Measurements from ENCODE around the gene PHRF1.

Gene PHRF1

GRCh38 chr11:539971-540481 is 36.2 kb upstream of the PHRF1 start:
- no peak for DNase-seq

GRCh38 chr11:540583-541432 is 35.5 kb upstream of the PHRF1 start:
- DNase-seq = no peak

DNA sequence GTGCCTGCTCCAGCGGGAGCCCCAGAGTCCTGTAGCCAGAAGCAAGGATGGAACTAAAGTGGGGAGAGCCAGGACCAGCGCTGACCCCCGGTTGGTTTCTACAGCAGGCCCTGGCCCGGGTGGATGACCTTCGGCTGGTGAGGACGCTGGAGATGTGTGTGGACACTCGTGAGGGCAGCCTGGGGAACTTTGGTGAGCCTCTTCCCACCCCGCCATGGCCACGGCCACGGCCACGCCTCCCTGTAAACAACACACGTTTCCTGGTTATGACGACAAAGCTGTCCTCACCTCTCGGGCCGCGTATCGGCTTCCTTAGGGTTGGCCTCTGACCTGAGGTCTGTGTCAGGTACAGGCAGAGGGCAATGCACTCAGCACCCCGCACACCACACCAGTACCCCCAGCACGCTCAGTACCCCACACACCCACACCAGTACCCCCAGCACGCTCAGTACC is 34.8 kb upstream of the PHRF1 start:
- no peak for DNase-seq

GRCh38 chr11:544817-545166 is 31.5 kb upstream of the PHRF1 start:
- no peak for DNase-seq

DNA sequence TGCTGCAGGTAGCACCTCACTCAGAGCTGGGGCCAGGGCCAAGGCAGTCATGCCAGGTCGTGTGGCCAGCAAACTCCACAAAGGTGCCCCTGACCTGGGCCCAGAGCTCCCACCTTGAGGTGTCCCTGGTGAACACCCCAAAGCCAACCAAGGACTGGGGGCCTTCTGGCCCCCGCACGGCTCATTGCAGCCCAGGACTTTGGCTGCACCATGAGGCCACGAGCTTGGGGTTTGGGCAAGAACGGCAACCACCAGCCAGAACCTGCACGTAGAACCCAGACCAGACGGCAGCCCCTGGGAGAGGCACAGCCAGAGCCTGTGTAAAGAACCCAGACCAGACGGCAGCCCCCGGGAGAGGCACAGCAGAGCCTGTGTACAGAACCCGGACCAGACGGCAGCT is 31.1 kb upstream of the PHRF1 start:
- DNase-seq = no peak

GRCh38 chr11:548700-549603 is 27.3 kb upstream of the PHRF1 start:
- DNase-seq = no peak

- DNase-seq = no peak
Observed at GRCh38 chr11:550021-550745, 26.1 kb upstream of the PHRF1 start.

DNA sequence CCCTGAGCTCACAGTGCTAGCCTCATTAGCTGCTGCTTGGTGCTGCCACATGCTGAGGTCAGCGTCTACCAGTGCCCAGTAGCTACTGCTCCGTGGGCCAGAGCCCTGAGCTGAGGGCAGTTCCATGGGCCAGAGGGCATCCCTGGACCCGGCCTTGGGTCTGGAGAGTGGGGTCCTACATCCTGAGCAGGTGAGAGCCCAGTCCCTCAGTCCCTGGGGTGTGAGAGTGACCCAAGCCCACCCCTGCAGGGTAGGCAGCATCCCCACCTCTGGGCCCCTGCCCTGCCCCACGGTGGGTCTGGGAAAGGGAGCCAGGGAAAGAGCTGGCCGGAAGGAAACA is 25.6 kb upstream of the PHRF1 start:
- DNase-seq = no peak

- DNase-seq = no peak
Observed at GRCh38 chr11:551131-551530, 25.1 kb upstream of the PHRF1 start.

GRCh38 chr11:551596-551995 is 24.7 kb upstream of the PHRF1 start:
- no peak for DNase-seq

- DNase-seq = no peak
Observed at GRCh38 chr11:553083-553987, 22.9 kb upstream of the PHRF1 start.

GRCh38 chr11:553988-554340 is 22.3 kb upstream of the PHRF1 start:
- no peak for DNase-seq

GRCh38 chr11:554428-555226 is 21.6 kb upstream of the PHRF1 start:
- DNase-seq = peak; percentile 61

DNA sequence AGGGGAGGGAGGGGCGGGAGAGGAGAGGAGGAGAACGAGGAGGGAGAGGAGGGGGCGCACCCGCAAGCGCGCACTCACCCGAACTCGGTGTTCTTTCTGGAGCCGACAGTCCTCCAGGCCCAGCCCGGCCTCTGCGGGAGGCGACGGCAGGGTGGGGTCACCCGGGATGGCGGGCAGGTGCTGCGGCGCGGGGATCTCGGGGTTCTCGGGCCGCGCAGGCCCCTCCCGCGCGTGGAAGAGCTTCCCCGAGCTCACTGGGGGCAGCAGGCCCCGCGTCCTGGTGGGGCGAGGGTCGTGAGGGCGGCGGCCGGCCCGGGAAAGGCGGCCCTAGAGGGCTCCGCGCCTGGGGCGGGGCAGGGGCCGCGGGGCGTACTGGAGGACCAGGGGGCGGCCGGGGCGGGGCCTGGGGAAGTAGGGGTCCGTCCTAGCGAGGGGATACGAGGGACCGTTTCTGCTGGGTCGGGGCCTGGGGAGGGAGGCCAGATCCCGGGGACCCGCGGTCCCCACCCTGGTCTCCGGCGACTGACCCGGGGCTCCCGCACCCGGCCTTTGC is 21.0 kb upstream of the PHRF1 start:
- DNase-seq = no peak

DNA sequence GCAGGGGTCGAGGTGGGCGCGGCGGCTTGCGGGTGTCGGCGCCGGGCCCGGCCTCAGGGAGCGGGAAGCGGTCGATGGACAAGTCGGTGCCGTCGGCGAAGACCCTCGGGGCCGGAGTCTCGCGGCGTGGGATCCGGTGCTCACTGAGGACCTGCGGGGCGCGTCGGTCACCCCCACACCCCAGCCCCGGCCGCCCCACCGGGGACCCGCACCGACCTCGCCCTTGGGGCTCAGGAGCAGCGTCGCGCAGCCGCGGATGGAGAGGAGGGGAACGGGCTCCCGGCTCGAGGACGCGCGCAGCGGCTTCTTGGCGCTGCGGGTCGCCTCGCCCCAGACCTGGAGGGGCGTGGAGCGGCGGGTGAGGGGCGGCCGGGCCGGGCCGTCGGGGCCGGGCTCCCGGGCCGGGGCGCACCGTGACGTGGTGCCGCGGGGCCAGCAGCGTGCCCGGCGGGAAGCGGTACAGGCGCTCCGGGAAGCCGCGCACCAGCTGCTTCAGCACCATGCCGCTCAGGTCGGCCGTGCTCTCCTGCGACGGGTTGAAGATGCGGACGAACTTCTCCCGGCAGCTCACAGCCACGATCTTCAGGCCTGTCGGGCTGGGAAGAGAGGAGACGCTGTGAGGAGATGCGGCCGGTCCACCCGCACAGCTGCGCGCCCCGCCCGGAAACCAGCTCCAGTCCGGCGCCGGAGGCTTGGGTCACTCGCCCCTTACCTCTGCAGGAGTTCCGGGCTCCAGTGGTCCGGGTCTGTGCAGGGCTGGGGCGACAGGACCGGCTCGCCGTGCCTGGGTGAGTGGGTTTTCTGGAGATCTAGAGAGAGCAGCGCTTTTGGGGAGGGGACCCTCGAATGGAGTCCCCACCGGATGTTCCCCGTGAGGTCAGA is 20.2 kb upstream of the PHRF1 start:
- DNase-seq = no peak

DNA sequence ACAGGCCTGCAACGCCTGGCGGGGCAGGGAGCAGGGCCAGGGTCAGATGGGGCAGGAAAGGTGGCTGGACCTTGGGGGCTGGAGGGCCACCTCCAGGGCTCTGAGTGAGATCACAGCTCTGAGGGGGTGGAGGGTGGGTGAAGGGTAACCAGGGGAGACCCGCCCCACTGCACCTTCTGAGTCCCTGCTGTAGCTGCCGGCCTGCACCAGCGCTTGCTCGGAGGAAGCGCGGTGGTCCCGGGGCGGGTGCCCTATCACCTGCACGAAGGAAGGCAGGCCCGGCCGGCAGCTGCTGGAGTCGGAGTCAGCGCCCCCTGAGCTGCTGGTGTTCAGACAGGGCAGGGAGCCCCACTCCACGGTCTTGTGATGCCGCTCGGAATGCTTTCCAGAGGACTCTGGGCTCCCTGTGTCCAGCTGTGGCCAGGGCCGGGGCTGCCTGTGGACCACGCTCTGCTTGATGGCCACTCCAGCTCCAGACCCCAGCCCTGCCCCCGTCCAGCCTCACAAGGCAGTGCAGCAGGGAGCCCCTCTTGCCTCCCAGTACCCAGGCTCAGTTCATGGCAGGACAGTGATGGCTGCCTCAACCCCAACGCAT is 19.5 kb upstream of the PHRF1 start:
- no peak for DNase-seq

GRCh38 chr11:557328-558132 is 18.7 kb upstream of the PHRF1 start:
- DNase-seq = no peak

DNA sequence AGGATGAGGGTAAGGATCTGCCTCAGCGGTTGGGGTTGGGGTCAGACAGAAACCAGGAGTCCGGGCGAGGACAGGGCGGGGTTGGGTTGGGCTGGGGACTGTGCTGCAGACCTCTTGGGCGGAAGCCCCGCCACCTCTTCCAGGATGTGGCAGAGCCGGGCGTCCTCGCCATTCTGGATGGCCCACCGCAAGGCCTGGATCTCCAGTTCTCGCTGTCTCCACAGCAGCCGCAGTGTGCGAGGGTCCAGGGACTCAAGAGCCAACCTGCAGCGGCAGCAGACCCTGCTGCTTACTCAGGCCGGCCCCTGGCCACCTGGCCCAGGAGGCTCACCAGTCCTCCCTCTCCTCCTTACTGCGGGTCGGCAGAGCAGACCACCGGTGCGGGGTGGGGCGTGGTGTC is 17.8 kb upstream of the PHRF1 start:
- no peak for DNase-seq

Measured in suppressor macrophage treated with lipopolysaccharide for 4 hours (primary cell).